Stomach (tissue), 4 donors: ENCODE measurements around the gene LRRN1.

Source experiments
- POLR2AphosphoS5 ChIP-seq, 3 donors: sonication (generic); formaldehyde crosslinking; IDR thresholded peaks; one replicate each; pipeline ENCODE4 v1.6.1; 2016; ENCODE audit warnings: antibody characterized with exemption in 3 of 3
- TF ChIP-seq, protein P1 (sequence below), 7 experiments: fragments of 450-650 bp in 4 of 7; fragments of 200-600 bp in 3 of 7; sonication (generic) in 3 of 7; IDR thresholded peaks; one replicate each; pipeline ENCODE4 v1.5.1; 2016 to 2019; ENCODE audit warnings: antibody characterized with exemption in 7 of 7, control low read depth in 2 of 7, mild to moderate bottlenecking in 1 of 7

DNA sequence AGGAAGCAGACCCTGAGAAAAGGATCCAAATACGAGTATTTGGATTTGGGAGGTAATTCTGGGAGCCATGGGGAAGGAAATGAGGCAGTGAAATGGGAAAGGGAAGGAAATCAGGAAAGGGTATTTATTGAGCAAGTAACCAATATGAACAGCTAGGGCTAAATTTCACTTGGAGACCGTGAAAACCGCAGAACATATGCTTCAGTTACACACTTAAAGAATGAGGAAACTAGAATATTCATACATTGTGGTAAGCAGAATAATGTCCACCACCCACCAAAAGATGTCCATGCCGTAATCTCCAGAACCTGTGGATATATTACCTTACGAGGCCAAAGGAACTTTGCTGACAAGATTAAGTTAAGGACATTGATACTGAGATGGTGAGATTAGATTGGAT, 63.3 kb downstream of the LRRN1 start:
- TF ChIP-seq, protein P1, sequence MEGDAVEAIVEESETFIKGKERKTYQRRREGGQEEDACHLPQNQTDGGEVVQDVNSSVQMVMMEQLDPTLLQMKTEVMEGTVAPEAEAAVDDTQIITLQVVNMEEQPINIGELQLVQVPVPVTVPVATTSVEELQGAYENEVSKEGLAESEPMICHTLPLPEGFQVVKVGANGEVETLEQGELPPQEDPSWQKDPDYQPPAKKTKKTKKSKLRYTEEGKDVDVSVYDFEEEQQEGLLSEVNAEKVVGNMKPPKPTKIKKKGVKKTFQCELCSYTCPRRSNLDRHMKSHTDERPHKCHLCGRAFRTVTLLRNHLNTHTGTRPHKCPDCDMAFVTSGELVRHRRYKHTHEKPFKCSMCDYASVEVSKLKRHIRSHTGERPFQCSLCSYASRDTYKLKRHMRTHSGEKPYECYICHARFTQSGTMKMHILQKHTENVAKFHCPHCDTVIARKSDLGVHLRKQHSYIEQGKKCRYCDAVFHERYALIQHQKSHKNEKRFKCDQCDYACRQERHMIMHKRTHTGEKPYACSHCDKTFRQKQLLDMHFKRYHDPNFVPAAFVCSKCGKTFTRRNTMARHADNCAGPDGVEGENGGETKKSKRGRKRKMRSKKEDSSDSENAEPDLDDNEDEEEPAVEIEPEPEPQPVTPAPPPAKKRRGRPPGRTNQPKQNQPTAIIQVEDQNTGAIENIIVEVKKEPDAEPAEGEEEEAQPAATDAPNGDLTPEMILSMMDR (IDR thresholded peaks at IDR 0.05): no peak
- TF ChIP-seq POLR2AphosphoS5 (IDR thresholded peaks at IDR 0.05): no peak
